Stimulated activated effector memory CD8-positive, alpha-beta T cell treated with anti-CD3 and anti-CD28 coated beads, Interleukin-12 subunit alpha, Interleukin-12 subunit beta, amount 100 ng/mL, for 72 hours (primary cell): ENCODE measurements around the gene PTGES.

Experiments
- ATAC-seq: fragments of 150-1000 bp; cut with Tn5 transposase; 2 replicates; pipeline ENCODE4 v1.10.0; 2021
- DNase-seq, 2 donors: peaks; one replicate each; pipeline ENCODE4 v3.0.0; 2021 to 2022; ENCODE audit warnings: low spot score in 2 of 2
- H3K27ac Mint-ChIP-seq: one replicate; pipeline ENCODE4 v1.8.0; 2022; ENCODE audit warnings: mild to moderate bottlenecking, mixed read lengths
- H3K36me3 Mint-ChIP-seq: one replicate; pipeline ENCODE4 v1.8.0; 2022; ENCODE audit warnings: mild to moderate bottlenecking, mixed read lengths
- H3K4me1 Mint-ChIP-seq: one replicate; pipeline ENCODE4 v1.8.0; 2022; ENCODE audit warnings: mixed read lengths
- H3K4me3 Mint-ChIP-seq: one replicate; pipeline ENCODE4 v1.8.0; 2022; ENCODE audit warnings: mild to moderate bottlenecking, mixed read lengths
- H3K9me3 Mint-ChIP-seq: one replicate; pipeline ENCODE4 v1.8.0; 2022; ENCODE audit warnings: mixed read lengths

The PTGES gene

GRCh38 chr9:129739432-129739831 is 13.4 kb downstream of the PTGES start:
- H3K4me1 Mint-ChIP-seq, result peaks cover 8% of the 10 kb centered on the region
- H3K9me3 Mint-ChIP-seq, result no peaks in the 10 kb centered on the region
- DNase-seq (no peak), ATAC-seq (no peak)
- H3K4me3 Mint-ChIP-seq, result no peak overlapping the region
- no peaks in the 10 kb centered on the region for H3K36me3 Mint-ChIP-seq
- no peak overlapping the region for H3K27ac Mint-ChIP-seq

- peak overlapping the region; percentile 70 for H3K27ac Mint-ChIP-seq
- no peaks in the 10 kb centered on the region for H3K9me3 Mint-ChIP-seq
- ATAC-seq (peak; percentile 88), DNase-seq (peak; percentile 91 to 96)
- H3K36me3 Mint-ChIP-seq, result no peaks in the 10 kb centered on the region
- peaks cover 8% of the 10 kb centered on the region for H3K4me1 Mint-ChIP-seq
- H3K4me3 Mint-ChIP-seq, result peak overlapping the region; percentile 66
These were observed 15.2 kb downstream of the PTGES start for GRCh38 chr9:129737479-129738274.

GRCh38 chr9:129736334-129736733 is 16.5 kb downstream of the PTGES start:
- no peaks in the 10 kb centered on the region for H3K9me3 Mint-ChIP-seq
- no peak overlapping the region for H3K27ac Mint-ChIP-seq
- H3K4me1 Mint-ChIP-seq, result peaks cover 11% of the 10 kb centered on the region
- DNase-seq, result no peak
- peaks cover 3% of the 10 kb centered on the region for H3K36me3 Mint-ChIP-seq
- no peak overlapping the region for H3K4me3 Mint-ChIP-seq
- ATAC-seq, result no peak

GRCh38 chr9:129735546-129735945 is 17.3 kb downstream of the PTGES start:
- peaks cover 5% of the 10 kb centered on the region for H3K36me3 Mint-ChIP-seq
- no peak for ATAC-seq
- no peak for DNase-seq
- H3K4me1 Mint-ChIP-seq, result peaks cover 14% of the 10 kb centered on the region
- H3K4me3 Mint-ChIP-seq, result no peak overlapping the region
- H3K9me3 Mint-ChIP-seq, result no peaks in the 10 kb centered on the region
- no peak overlapping the region for H3K27ac Mint-ChIP-seq

GRCh38 chr9:129733632-129733953 is 19.2 kb downstream of the PTGES start:
- no peak for DNase-seq
- H3K36me3 Mint-ChIP-seq, result peaks cover 5% of the 10 kb centered on the region
- ATAC-seq, result no peak
- no peak overlapping the region for H3K4me3 Mint-ChIP-seq
- no peaks in the 10 kb centered on the region for H3K9me3 Mint-ChIP-seq
- H3K4me1 Mint-ChIP-seq, result peaks cover 14% of the 10 kb centered on the region
- H3K27ac Mint-ChIP-seq, result no peak overlapping the region

- no peak for ATAC-seq
- no peak overlapping the region for H3K27ac Mint-ChIP-seq
- no peak for DNase-seq
- H3K9me3 Mint-ChIP-seq, result no peaks in the 10 kb centered on the region
- H3K4me3 Mint-ChIP-seq, result no peak overlapping the region
- H3K4me1 Mint-ChIP-seq, result peaks cover 9% of the 10 kb centered on the region
- peaks cover 5% of the 10 kb centered on the region for H3K36me3 Mint-ChIP-seq
These were observed 19.8 kb downstream of the PTGES start for GRCh38 chr9:129732946-129733631.

GRCh38 chr9:129732100-129732499 is 20.7 kb downstream of the PTGES start:
- no peak overlapping the region for H3K27ac Mint-ChIP-seq
- H3K36me3 Mint-ChIP-seq, result peaks cover 5% of the 10 kb centered on the region
- DNase-seq (no peak), ATAC-seq (no peak)
- H3K4me3 Mint-ChIP-seq, result no peak overlapping the region
- peaks cover 6% of the 10 kb centered on the region for H3K4me1 Mint-ChIP-seq
- H3K9me3 Mint-ChIP-seq, result no peaks in the 10 kb centered on the region

- no peak for ATAC-seq
- Mint-ChIP-seq H3K9me3 (no peaks in the 10 kb centered on the region), H3K4me1 (peaks cover 6% of the 10 kb centered on the region), H3K27ac (no peak overlapping the region), H3K36me3 (peaks cover 5% of the 10 kb centered on the region), H3K4me3 (no peak overlapping the region)
- DNase-seq, result no peak
These were observed 21.3 kb downstream of the PTGES start for GRCh38 chr9:129731477-129732085.

GRCh38 chr9:129728744-129729143 is 24.1 kb downstream of the PTGES start:
- ATAC-seq, result no peak
- Mint-ChIP-seq H3K9me3 (no peaks in the 10 kb centered on the region), H3K27ac (no peak overlapping the region), H3K4me3 (no peak overlapping the region), H3K36me3 (peaks cover 5% of the 10 kb centered on the region), H3K4me1 (peaks cover 6% of the 10 kb centered on the region)
- DNase-seq, result no peak

- H3K36me3 Mint-ChIP-seq, result peaks cover 5% of the 10 kb centered on the region
- peak; percentile 66 to 78 for DNase-seq
- ATAC-seq, result peak; percentile 82
These were observed 26.3 kb downstream of the PTGES start for GRCh38 chr9:129726322-129727160.

GRCh38 chr9:129725795-129726251 is 27.0 kb downstream of the PTGES start:
- no peak for DNase-seq
- no peak overlapping the region for H3K27ac Mint-ChIP-seq
- no peak overlapping the region for H3K4me3 Mint-ChIP-seq
- no peak for ATAC-seq
- no peaks in the 10 kb centered on the region for H3K4me1 Mint-ChIP-seq
- H3K36me3 Mint-ChIP-seq, result no peaks in the 10 kb centered on the region
- no peaks in the 10 kb centered on the region for H3K9me3 Mint-ChIP-seq

More at GRCh38 chr9:129726322-129727160, 26.3 kb downstream of the PTGES start:
- Mint-ChIP-seq H3K27ac (no peak overlapping the region), H3K4me1 (peaks cover 5% of the 10 kb centered on the region), H3K9me3 (no peaks in the 10 kb centered on the region), H3K4me3 (no peak overlapping the region)

GRCh38 chr9:129724456-129725190 is 28.2 kb downstream of the PTGES start:
- no peak for ATAC-seq
- no peaks in the 10 kb centered on the region for H3K4me1 Mint-ChIP-seq
- DNase-seq, result no peak
- no peaks in the 10 kb centered on the region for H3K36me3 Mint-ChIP-seq
- no peak overlapping the region for H3K4me3 Mint-ChIP-seq
- peak overlapping the region; percentile 76 for H3K27ac Mint-ChIP-seq
- no peaks in the 10 kb centered on the region for H3K9me3 Mint-ChIP-seq

GRCh38 chr9:129722913-129723312 is 29.9 kb downstream of the PTGES start:
- Mint-ChIP-seq H3K36me3 (no peaks in the 10 kb centered on the region), H3K4me1 (no peaks in the 10 kb centered on the region)

GRCh38 chr9:129720865-129721545 is 31.8 kb downstream of the PTGES start:
- Mint-ChIP-seq H3K27ac (no peak overlapping the region), H3K36me3 (no peaks in the 10 kb centered on the region), H3K4me3 (no peak overlapping the region), H3K9me3 (no peaks in the 10 kb centered on the region), H3K4me1 (no peaks in the 10 kb centered on the region)
- no peak for DNase-seq
- no peak for ATAC-seq

More at GRCh38 chr9:129722913-129723312, 29.9 kb downstream of the PTGES start:
- DNase-seq (no peak), ATAC-seq (no peak)
- Mint-ChIP-seq H3K9me3 (no peaks in the 10 kb centered on the region), H3K27ac (no peak overlapping the region), H3K4me3 (no peak overlapping the region)
